Measurements from ENCODE around the gene GLIS1. TPM values are rescaled to one million over a fixed set of nuclear protein-coding genes. Genes with fewer than 3 reads are reported as not detected.

Gene GLIS1
- total and polyA plus RNA-seq, 2 experiments from 2014 or later, result 0.77 to 0.95 TPM

- no peak for DNase-seq (ENCODE audit: low read depth in 1 of 2, low spot score in 1 of 2)
- H3K4me1 ChIP-seq (ENCODE audit: low read depth), result no peaks in the 10 kb centered on the region
- TF ChIP-seq, protein P1, sequence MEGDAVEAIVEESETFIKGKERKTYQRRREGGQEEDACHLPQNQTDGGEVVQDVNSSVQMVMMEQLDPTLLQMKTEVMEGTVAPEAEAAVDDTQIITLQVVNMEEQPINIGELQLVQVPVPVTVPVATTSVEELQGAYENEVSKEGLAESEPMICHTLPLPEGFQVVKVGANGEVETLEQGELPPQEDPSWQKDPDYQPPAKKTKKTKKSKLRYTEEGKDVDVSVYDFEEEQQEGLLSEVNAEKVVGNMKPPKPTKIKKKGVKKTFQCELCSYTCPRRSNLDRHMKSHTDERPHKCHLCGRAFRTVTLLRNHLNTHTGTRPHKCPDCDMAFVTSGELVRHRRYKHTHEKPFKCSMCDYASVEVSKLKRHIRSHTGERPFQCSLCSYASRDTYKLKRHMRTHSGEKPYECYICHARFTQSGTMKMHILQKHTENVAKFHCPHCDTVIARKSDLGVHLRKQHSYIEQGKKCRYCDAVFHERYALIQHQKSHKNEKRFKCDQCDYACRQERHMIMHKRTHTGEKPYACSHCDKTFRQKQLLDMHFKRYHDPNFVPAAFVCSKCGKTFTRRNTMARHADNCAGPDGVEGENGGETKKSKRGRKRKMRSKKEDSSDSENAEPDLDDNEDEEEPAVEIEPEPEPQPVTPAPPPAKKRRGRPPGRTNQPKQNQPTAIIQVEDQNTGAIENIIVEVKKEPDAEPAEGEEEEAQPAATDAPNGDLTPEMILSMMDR (IDR thresholded peaks at IDR 0.05; ENCODE audit: low read depth, low read length), result no peak
These were observed 143.1 kb downstream of the GLIS1 start for GRCh38 chr1:53595906-53596305.

DNA sequence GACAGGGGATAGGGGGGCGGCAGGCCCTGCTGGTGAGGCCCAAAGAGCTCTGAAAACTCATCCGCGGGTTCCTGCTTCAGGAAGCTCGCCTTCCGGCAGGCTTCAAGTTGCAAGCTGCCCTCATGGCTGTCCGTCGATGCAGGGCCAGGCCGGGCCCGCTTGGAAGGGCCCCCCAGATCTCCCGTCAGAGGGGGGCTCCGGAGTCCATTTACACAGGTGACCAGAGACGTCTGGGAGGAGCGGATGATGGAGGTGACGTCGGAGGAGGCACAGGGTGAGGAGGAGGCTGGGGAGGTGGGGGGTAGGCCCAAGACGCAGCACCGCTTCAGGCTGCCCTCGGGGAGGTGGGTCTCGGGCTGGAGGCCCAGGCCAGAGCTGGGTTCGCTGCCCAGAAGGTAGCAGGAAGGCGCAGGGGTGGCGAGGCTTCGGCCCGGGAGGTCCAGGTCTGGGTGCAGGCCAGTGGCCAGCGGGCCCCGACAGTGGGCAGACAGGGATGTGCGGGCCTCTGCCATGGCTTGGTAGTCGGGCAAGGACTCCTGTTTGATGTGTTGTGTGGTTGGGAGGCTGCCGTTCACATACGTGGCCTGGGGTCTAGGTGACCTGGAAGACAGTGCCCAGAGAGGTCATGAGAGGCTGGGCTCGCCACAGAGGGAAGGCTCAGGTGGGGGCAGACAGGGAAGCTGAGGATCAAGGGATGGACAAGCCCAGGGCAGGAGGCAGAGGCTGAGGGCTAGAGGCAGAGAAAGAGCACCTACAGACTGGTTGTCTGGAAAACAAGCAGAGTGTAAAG lies 144.4 kb downstream of the GLIS1 start:
- no peaks in the 10 kb centered on the region for H3K36me3 ChIP-seq
- H3K4me3 ChIP-seq, result no peak overlapping the region
- TF ChIP-seq, protein P1 (IDR thresholded peaks at IDR 0.05; ENCODE audit: low read depth, low read length), result no peak
- H3K4me1 ChIP-seq (ENCODE audit: low read depth), result no peaks in the 10 kb centered on the region
- DNase-seq (ENCODE audit: low read depth in 1 of 2, low spot score in 1 of 2), result no peak
- no peaks in the 10 kb centered on the region for H3K27me3 ChIP-seq
- no peaks in the 10 kb centered on the region for H3K9me3 ChIP-seq (ENCODE audit: low read depth)
- no peak overlapping the region for H3K27ac ChIP-seq

More at GRCh38 chr1:53595906-53596305, 143.1 kb downstream of the GLIS1 start:
- Histone ChIP-seq H3K9me3 (ENCODE audit: low read depth) (no peaks in the 10 kb centered on the region), H3K27me3 (no peaks in the 10 kb centered on the region), H3K4me3 (no peak overlapping the region), H3K36me3 (no peaks in the 10 kb centered on the region), H3K27ac (no peak overlapping the region)

DNA sequence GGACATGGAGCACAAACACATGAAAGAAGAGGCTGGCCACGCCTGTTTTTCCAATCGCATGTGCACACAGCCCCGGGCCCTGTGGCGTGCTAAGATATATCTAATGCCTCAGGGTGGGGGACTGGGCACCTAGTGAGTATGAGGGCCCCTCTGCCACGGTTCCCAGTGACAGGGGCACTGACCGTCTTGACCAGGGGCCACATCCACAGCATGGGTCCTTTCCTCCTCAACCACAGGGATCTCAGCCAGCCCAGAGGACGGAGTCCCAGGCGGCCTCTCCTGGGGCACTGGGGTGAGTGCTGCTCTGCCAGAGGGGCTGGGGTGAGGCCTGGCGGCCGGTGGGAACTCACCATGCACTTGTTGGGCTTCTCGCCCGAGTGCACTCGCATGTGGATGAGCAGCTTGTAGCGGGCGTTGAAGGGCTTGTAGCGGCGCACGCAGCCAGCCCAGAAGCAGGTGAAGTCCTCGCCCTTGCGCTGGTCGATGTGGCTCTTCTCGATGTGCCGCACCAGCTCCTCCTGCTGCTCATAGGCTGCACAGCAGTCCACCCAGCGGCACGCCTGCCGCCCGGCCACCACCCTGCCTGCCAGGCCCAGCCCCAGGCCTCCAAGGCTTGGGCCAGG lies 145.1 kb downstream of the GLIS1 start:
- no peaks in the 10 kb centered on the region for H3K9me3 ChIP-seq (ENCODE audit: low read depth)
- TF ChIP-seq, protein P1 (IDR thresholded peaks at IDR 0.05; ENCODE audit: low read depth, low read length), result peak; percentile 33
- no peak overlapping the region for H3K27ac ChIP-seq
- H3K36me3 ChIP-seq, result no peaks in the 10 kb centered on the region
- no peak overlapping the region for H3K4me3 ChIP-seq
- no peaks in the 10 kb centered on the region for H3K27me3 ChIP-seq
- DNase-seq (ENCODE audit: low read depth in 1 of 2, low spot score in 1 of 2), result peak; percentile 21 to 74
- H3K4me1 ChIP-seq (ENCODE audit: low read depth), result no peaks in the 10 kb centered on the region

DNA sequence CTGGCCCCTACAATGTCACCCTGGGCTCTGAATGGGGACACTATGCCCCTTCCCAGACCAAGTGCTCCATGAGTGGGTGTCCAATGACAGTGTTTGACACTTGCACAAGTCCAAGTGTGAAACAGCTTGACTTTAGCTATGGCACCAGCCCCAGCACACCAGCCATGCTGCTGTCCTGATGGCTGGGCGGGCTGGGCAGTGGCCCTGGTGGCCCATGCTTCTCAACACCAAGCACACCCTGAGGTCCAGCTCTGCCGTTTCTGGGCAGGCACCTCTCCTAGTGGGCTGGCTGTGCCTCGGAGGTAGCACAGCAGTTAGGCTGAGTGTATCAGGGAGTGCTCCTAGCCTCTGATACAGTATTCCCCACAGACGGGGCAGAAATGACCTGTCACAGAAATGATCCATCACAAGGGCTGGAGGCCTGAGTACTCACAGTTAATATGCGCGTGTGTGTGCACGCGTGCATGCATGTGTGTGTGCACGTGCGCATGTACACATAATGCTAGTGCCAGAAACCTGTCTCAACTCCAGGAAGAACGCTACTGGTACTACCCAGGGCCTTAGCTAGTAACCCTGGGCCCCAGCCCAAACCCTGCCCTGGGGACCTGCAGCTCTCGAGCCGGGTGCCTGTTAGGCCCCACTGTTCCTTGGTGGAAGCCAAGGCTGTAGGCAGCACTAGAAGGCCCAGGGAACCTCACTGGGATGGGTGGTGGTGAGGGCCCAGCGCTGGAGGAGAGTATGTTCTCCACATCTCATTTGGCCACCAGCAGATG lies 145.8 kb downstream of the GLIS1 start:
- H3K9me3 ChIP-seq (ENCODE audit: low read depth), result no peaks in the 10 kb centered on the region
- TF ChIP-seq, protein P1 (IDR thresholded peaks at IDR 0.05; ENCODE audit: low read depth, low read length), result no peak
- no peaks in the 10 kb centered on the region for H3K27me3 ChIP-seq
- no peak overlapping the region for H3K4me3 ChIP-seq
- H3K4me1 ChIP-seq (ENCODE audit: low read depth), result no peaks in the 10 kb centered on the region
- H3K36me3 ChIP-seq, result no peaks in the 10 kb centered on the region
- no peak overlapping the region for H3K27ac ChIP-seq
- no peak for DNase-seq (ENCODE audit: low read depth in 1 of 2, low spot score in 1 of 2)

DNA sequence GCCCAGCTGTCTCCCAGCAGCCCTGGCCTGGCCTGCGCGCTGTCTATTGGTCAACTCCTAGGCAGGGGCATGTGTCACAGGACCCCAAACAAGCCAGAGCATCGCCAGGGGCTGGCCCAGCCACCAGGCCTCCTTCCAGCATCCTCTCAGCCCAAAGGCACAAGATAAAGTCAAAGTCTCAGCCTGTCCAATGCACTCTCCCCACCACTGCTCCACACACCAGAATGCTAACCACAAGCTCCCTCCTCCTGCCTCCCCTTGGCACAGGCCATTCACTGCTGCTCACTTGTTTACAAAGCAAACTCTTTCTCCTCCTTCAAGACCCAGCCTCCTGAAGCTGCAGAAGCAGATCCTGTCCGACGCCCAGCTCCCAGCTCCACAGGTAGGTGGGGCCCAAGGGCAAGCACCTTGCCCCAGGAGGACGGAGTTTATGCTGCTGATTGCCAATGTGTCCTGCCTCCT lies 146.4 kb downstream of the GLIS1 start:
- peak in 1 of 2 donors; percentile 92 for DNase-seq (ENCODE audit: low read depth in 1 of 2, low spot score in 1 of 2)
- Histone ChIP-seq H3K4me1 (ENCODE audit: low read depth) (no peaks in the 10 kb centered on the region), H3K27ac (no peak overlapping the region), H3K36me3 (no peaks in the 10 kb centered on the region), H3K4me3 (no peak overlapping the region), H3K27me3 (no peaks in the 10 kb centered on the region), H3K9me3 (ENCODE audit: low read depth) (no peaks in the 10 kb centered on the region)
- TF ChIP-seq, protein P1 (IDR thresholded peaks at IDR 0.05; ENCODE audit: low read depth, low read length), result no peak

Data from cardiac muscle cell (in vitro differentiated cells and primary cell).